Fibroblast of peridontal ligament (primary cell): Measurements from ENCODE around the gene VAMP3.

Source experiments
- DNase-seq: peaks from one replicate; pipeline ENCODE4 v3.0.0-alpha.2; 2010; ENCODE audit errors: extremely low read depth

The VAMP3 gene

GRCh38 chr1:7813677-7814373 is 42.7 kb downstream of the VAMP3 start:
- no peak for DNase-seq

- no peak for DNase-seq
Measured at GRCh38 chr1:7821282-7821681, 50.2 kb downstream of the VAMP3 start.

GRCh38 chr1:7824701-7825100 is 53.6 kb downstream of the VAMP3 start:
- DNase-seq, result no peak

- DNase-seq, result no peak
Measured at GRCh38 chr1:7826363-7826762, 55.3 kb downstream of the VAMP3 start.

- no peak for DNase-seq
Measured at GRCh38 chr1:7827126-7827955, 56.2 kb downstream of the VAMP3 start.
